ENCODE measurements around the gene ARHGAP18. TPM values are rescaled to one million over a fixed set of nuclear protein-coding genes. Genes with fewer than 3 reads are reported as not detected.

Gene ARHGAP18
- total and polyA plus RNA-seq, 2 of the 13 experiments (the other 11 are each of a cell fraction or from before 2014, with no cell fraction given) = 58.2 to 115 TPM

GRCh38 chr6:129634411-129635230 lies 75.4 kb downstream of the ARHGAP18 start:
- Histone ChIP-seq H3K9me3 (ENCODE audit: low read length) (no peaks in the 10 kb centered on the region), H4K20me1 (ENCODE audit: insufficient read depth, low read length) (no peaks in the 10 kb centered on the region; the same call in 1 of the 2 replicates), H3K9ac (ENCODE audit: insufficient read depth, low read depth, low read length) (no peak overlapping the region), H3K36me3 (replicated peaks in 1 of 2; ENCODE audit: control insufficient read depth in 1 of 2, insufficient read depth in 2 of 2, low read length in 2 of 2) (peaks cover 24 to 75% of the 10 kb centered on the region in 2 experiments), H3K27me3 (ENCODE audit: control insufficient read depth in 1 of 2, insufficient read depth in 2 of 2, low read length in 2 of 2) (no peaks in the 10 kb centered on the region), H2AFZ (ENCODE audit: low read length) (no peak overlapping the region), H3K4me2 (ENCODE audit: low read depth, low read length) (no peak overlapping the region), H3K4me1 (ENCODE audit: insufficient read depth, low read length) (peaks cover 49% of the 10 kb centered on the region), H3K27ac (ENCODE audit: extremely low read length, insufficient read depth, low read length) (no peak overlapping the region), H3K79me2 (ENCODE audit: insufficient read depth, low read length) (peaks cover 11% of the 10 kb centered on the region), H3K4me3 (replicated peaks in 1 of 3; ENCODE audit: insufficient read depth in 1 of 3, low read depth in 2 of 3, low read length in 3 of 3) (no peak overlapping the region)
- intact Hi-C loops (cut with micrococcal nuclease; ENCODE audit: unreplicated experiment) = no loop called here
- POLR2A ChIA-PET = no interaction called here
- CTCF ChIA-PET (ENCODE audit: low intra/inter-chr PET ratio, low total read pairs) = no interaction called here
- no peak for TF ChIP-seq RNF2 (conservative IDR thresholded peaks at IDR 0.05; ENCODE audit: low read depth)
- no peak for TF ChIP-seq ZNF597 (CRISPR knock-in tag; IDR thresholded peaks at IDR 0.05)
- TF ChIP-seq THAP8 (CRISPR knock-in tag; IDR thresholded peaks at IDR 0.05; ENCODE audit: borderline replicate concordance) = no peak
- TF ChIP-seq ZNF253 (CRISPR knock-in tag; IDR thresholded peaks at IDR 0.05; ENCODE audit: borderline replicate concordance) = no peak
- no peak for TF ChIP-seq CENPT (CRISPR knock-in tag; IDR thresholded peaks at IDR 0.05; ENCODE audit: low read depth)
- TF ChIP-seq SRSF1 (optimal IDR thresholded peaks at IDR 0.05; ENCODE audit: low read depth, low read length) = no peak
- no peak for TF ChIP-seq ZBTB38 (CRISPR knock-in tag; IDR thresholded peaks at IDR 0.05)
- TF ChIP-seq ZNF503 (CRISPR knock-in tag; IDR thresholded peaks at IDR 0.05) = no peak
- no peak for TF ChIP-seq CCAR2 (optimal IDR thresholded peaks at IDR 0.05; ENCODE audit: low read depth, low read length)
- TF ChIP-seq CBX2 (IDR thresholded peaks at IDR 0.05; ENCODE audit: low read depth, low read length) = no peak
- no peak for TF ChIP-seq CBX2 (CRISPR knock-in tag; IDR thresholded peaks at IDR 0.05; ENCODE audit: low read depth)
- no peak for TF ChIP-seq ZNF337 (CRISPR knock-in tag; IDR thresholded peaks at IDR 0.05; ENCODE audit: borderline replicate concordance, low read depth)
- no peak for TF ChIP-seq PATZ1 (CRISPR knock-in tag; IDR thresholded peaks at IDR 0.05)
- no peak for TF ChIP-seq ZNF639 (CRISPR knock-in tag; conservative IDR thresholded peaks at IDR 0.05)
- TF ChIP-seq HDAC1 (CRISPR knock-in tag; IDR thresholded peaks at IDR 0.05) = no peak
- TF ChIP-seq TBX2 (CRISPR knock-in tag; IDR thresholded peaks at IDR 0.05; ENCODE audit: borderline replicate concordance) = no peak
- ATAC-seq (no peak), DNase-seq (ENCODE audit: low spot score) (no peak), FAIRE-seq (no peak)
- BruUV-seq (replicated peaks) = no TSS peak
- in situ Hi-C loops (cut with HindIII; ENCODE audit: extremely low pct_ligation_motif_present, low pct_unique_long_range_greater_than_20kb) = no loop called here
- 94% methylated on average over 4 of the region's 4 CpGs for WGBS (ENCODE audit: low lambda C conversion rate)
